Neural progenitor cell (in vitro differentiated cells): ENCODE measurements around the gene TBXT. TPM values are rescaled to one million over a fixed set of nuclear protein-coding genes. Genes with fewer than 3 reads are reported as not detected.

Experiments used
- DNase-seq: peaks from one replicate; pipeline ENCODE4 v3.0.0-alpha.2; 2016; ENCODE audit warnings: low spot score
- H2AFZ ChIP-seq: fragments of 200-600 bp; sonication (generic); replicated peaks from 2 replicates; pipeline ENCODE4 v1.6.1; 2016; ENCODE audit warnings: antibody characterized with exemption
- H3F3A ChIP-seq: fragments of 200-600 bp; sonication (generic); 2 replicates; pipeline ENCODE4 v1.6.1; 2016; ENCODE audit warnings: antibody characterized with exemption, low read depth
- H3K27ac ChIP-seq: fragments of 200-600 bp; sonication (generic); 2 replicates; pipeline ENCODE4 v1.5.1; 2016; ENCODE audit warnings: mild to moderate bottlenecking
- H3K27me3 ChIP-seq: fragments of 200-600 bp; sonication (generic); 2 replicates; pipeline ENCODE4 v1.6.1; 2016; ENCODE audit warnings: mild to moderate bottlenecking, moderate library complexity
- H3K36me3 ChIP-seq: fragments of 200-600 bp; sonication (generic); 2 replicates; pipeline ENCODE4 v1.5.1; 2016
- H3K4me1 ChIP-seq: fragments of 200-600 bp; sonication (generic); 2 replicates; pipeline ENCODE4 v1.6.1; 2016; ENCODE audit warnings: mixed run types
- H3K4me2 ChIP-seq: fragments of 200-600 bp; sonication (generic); 2 replicates; pipeline ENCODE4 v1.6.1; 2016
- H3K4me3 ChIP-seq: fragments of 200-600 bp; sonication (generic); 2 replicates; pipeline ENCODE4 v1.5.1; 2016
- H3K79me2 ChIP-seq: fragments of 200-600 bp; sonication (generic); 2 replicates; pipeline ENCODE4 v1.6.1; 2016; ENCODE audit warnings: low read depth
- H3K9ac ChIP-seq: fragments of 200-600 bp; sonication (generic); 2 replicates; pipeline ENCODE4 v1.6.1; 2016
- H3K9me3 ChIP-seq: fragments of 200-600 bp; sonication (generic); 2 replicates; pipeline ENCODE4 v1.5.1; 2016; ENCODE audit warnings: low read depth
- H4K20me1 ChIP-seq: fragments of 200-600 bp; sonication (generic); 2 replicates; pipeline ENCODE4 v1.6.1; 2016; ENCODE audit warnings: low read depth
- H3K27ac Mint-ChIP-seq: 3 replicates; pipeline ENCODE4 v1.8.0; 2021; ENCODE audit warnings: mixed read lengths
- H3K27me3 Mint-ChIP-seq: 2 replicates; pipeline ENCODE4 v1.8.0; 2022; ENCODE audit warnings: low read depth, mild to moderate bottlenecking, inconsistent platforms, moderate library complexity, mixed read lengths; ENCODE audit not compliant: insufficient read depth
- H3K36me3 Mint-ChIP-seq: 3 replicates; pipeline ENCODE4 v1.8.0; 2021; ENCODE audit warnings: mixed read lengths
- H3K4me1 Mint-ChIP-seq: 3 replicates; pipeline ENCODE4 v1.8.0; 2021; ENCODE audit warnings: mixed read lengths
- H3K4me3 Mint-ChIP-seq: 3 replicates; pipeline ENCODE4 v1.8.0; 2021; ENCODE audit warnings: mild to moderate bottlenecking, moderate library complexity, mixed read lengths
- H3K9me3 Mint-ChIP-seq: 3 replicates; pipeline ENCODE4 v1.8.0; 2020; ENCODE audit warnings: mixed read lengths
- CTCF ChIP-seq: fragments of 200-600 bp; sonication (generic); IDR thresholded peaks from 2 replicates; pipeline ENCODE4 v1.5.1; 2017; ENCODE audit warnings: antibody characterized with exemption, mild to moderate bottlenecking
- EZH2 ChIP-seq: fragments of 200-600 bp; sonication (generic); IDR thresholded peaks from 2 replicates; pipeline ENCODE4 v1.6.1; 2017; ENCODE audit warnings: antibody characterized with exemption, mild to moderate bottlenecking, moderate library complexity
- EZH2phosphoT487 ChIP-seq: fragments of 200-600 bp; sonication (generic); IDR thresholded peaks from 2 replicates; pipeline ENCODE4 v1.6.1; 2017; ENCODE audit warnings: antibody characterized with exemption
- total RNA-seq: library from RNA; depleted of rRNA; stranded (reverse); fragments of >200 nt; gene quantifications from 2 replicates; pipeline ENCODE4 v1.2.3, GENCODE V29; 2015; ENCODE audit warnings: low replicate concordance

Gene TBXT
- total RNA-seq, 1 donor from 2014 or later = not detected

GRCh38 chr6:166167258-166167731, 356 bp downstream of the TBXT start:
- H3K4me3 Mint-ChIP-seq = peak overlapping the region; percentile 73
- peaks cover 73% of the 10 kb centered on the region for H3K27me3 Mint-ChIP-seq
- H2AFZ ChIP-seq = peak overlapping the region; percentile 46
- peaks cover 100% of the 10 kb centered on the region for H3K27me3 ChIP-seq
- peak overlapping the region; percentile 90 for H3K4me2 ChIP-seq
- peaks cover 51% of the 10 kb centered on the region for H4K20me1 ChIP-seq
- peak overlapping the region; percentile 51 for H3K4me3 ChIP-seq
- H3K9ac ChIP-seq = no peak overlapping the region
- peaks cover 23% of the 10 kb centered on the region for H3K4me1 Mint-ChIP-seq
- H3K27ac Mint-ChIP-seq = no peak overlapping the region
- H3F3A ChIP-seq = peaks cover 8% of the 10 kb centered on the region
- H3K9me3 ChIP-seq = no peaks in the 10 kb centered on the region
- H3K36me3 Mint-ChIP-seq = no peaks in the 10 kb centered on the region
- H3K27ac ChIP-seq = no peak overlapping the region
- no peaks in the 10 kb centered on the region for H3K36me3 ChIP-seq
- no peak for TF ChIP-seq EZH2
- TF ChIP-seq EZH2phosphoT487 = peak; percentile 48
- no peak for TF ChIP-seq CTCF
- DNase-seq = peak; percentile 49
- H3K9me3 Mint-ChIP-seq = peaks cover 13% of the 10 kb centered on the region
- H3K79me2 ChIP-seq = no peaks in the 10 kb centered on the region
- peaks cover 41% of the 10 kb centered on the region for H3K4me1 ChIP-seq

- Histone ChIP-seq H3F3A (peaks cover 8% of the 10 kb centered on the region), H3K79me2 (no peaks in the 10 kb centered on the region), H4K20me1 (peaks cover 51% of the 10 kb centered on the region), H3K9me3 (no peaks in the 10 kb centered on the region), H3K9ac (no peak overlapping the region), H2AFZ (peak overlapping the region; percentile 46), H3K4me2 (peak overlapping the region; percentile 90), H3K27me3 (peaks cover 96% of the 10 kb centered on the region), H3K4me1 (peaks cover 37% of the 10 kb centered on the region), H3K36me3 (no peaks in the 10 kb centered on the region), H3K27ac (no peak overlapping the region), H3K4me3 (peak overlapping the region; percentile 51)
- H3K36me3 Mint-ChIP-seq = no peaks in the 10 kb centered on the region
- peaks cover 77% of the 10 kb centered on the region for H3K27me3 Mint-ChIP-seq
- H3K4me3 Mint-ChIP-seq = peak overlapping the region; percentile 77
- H3K4me1 Mint-ChIP-seq = peaks cover 23% of the 10 kb centered on the region
- TF ChIP-seq CTCF (no peak), EZH2phosphoT487 (peak; percentile 34), EZH2 (peak; percentile 98)
- peak; percentile 38 for DNase-seq
- peaks cover 13% of the 10 kb centered on the region for H3K9me3 Mint-ChIP-seq
- no peak overlapping the region for H3K27ac Mint-ChIP-seq
Observed at GRCh38 chr6:166166314-166167257, 1.1 kb downstream of the TBXT start.

GRCh38 chr6:166165558-166166313, 1.9 kb downstream of the TBXT start:
- no peaks in the 10 kb centered on the region for H3K79me2 ChIP-seq
- H3K27ac ChIP-seq = no peak overlapping the region
- TF ChIP-seq CTCF (no peak), EZH2phosphoT487 (peak; percentile 57), EZH2 (no peak)
- H3F3A ChIP-seq = peaks cover 8% of the 10 kb centered on the region
- Mint-ChIP-seq H3K27me3 (peaks cover 69% of the 10 kb centered on the region), H3K9me3 (peaks cover 13% of the 10 kb centered on the region), H3K36me3 (no peaks in the 10 kb centered on the region), H3K4me1 (peaks cover 23% of the 10 kb centered on the region), H3K27ac (no peak overlapping the region), H3K4me3 (no peak overlapping the region)
- no peaks in the 10 kb centered on the region for H3K9me3 ChIP-seq
- no peak for DNase-seq
- no peak overlapping the region for H2AFZ ChIP-seq
- H3K27me3 ChIP-seq = peaks cover 88% of the 10 kb centered on the region
- H3K9ac ChIP-seq = no peak overlapping the region
- H3K36me3 ChIP-seq = no peaks in the 10 kb centered on the region
- no peak overlapping the region for H3K4me3 ChIP-seq
- H3K4me1 ChIP-seq = peaks cover 37% of the 10 kb centered on the region
- H4K20me1 ChIP-seq = peaks cover 51% of the 10 kb centered on the region
- no peak overlapping the region for H3K4me2 ChIP-seq
